OCI-LY1 (cell line): ENCODE measurements around the gene PSMG1.

Experiments
- H2AFZ ChIP-seq: fragments of 200-600 bp; sonication (generic), shearing (Covaris generic); 2 replicates; pipeline ENCODE4 v1.6.0; 2014; ENCODE audit warnings: antibody characterized with exemption, mild to moderate bottlenecking, low read length
- H3F3A ChIP-seq: fragments of 200-600 bp; sonication (generic), shearing (Covaris generic); 2 replicates; pipeline ENCODE4 v1.6.0; 2014; ENCODE audit warnings: mild to moderate bottlenecking, antibody characterized with exemption, low read length, moderate library complexity; ENCODE audit not compliant: insufficient read depth
- H3K27ac ChIP-seq: fragments of 200-600 bp; sonication (generic); 2 replicates; pipeline ENCODE4 v1.5.1; 2014; ENCODE audit warnings: low read length, mixed run types, mild to moderate bottlenecking, low read depth; ENCODE audit not compliant: poor library complexity, severe bottlenecking
- H3K27me3 ChIP-seq: fragments of 200-600 bp; sonication (generic); 2 replicates; pipeline ENCODE4 v1.6.0; 2014; ENCODE audit warnings: antibody characterized with exemption, mild to moderate bottlenecking, low read length, moderate library complexity; ENCODE audit not compliant: insufficient read depth
- H3K36me3 ChIP-seq: fragments of 200-600 bp; sonication (generic); 2 replicates; pipeline ENCODE4 v1.6.1; 2014; ENCODE audit warnings: mild to moderate bottlenecking, antibody characterized with exemption, low read length, moderate library complexity, mixed read lengths; ENCODE audit not compliant: insufficient read depth
- H3K4me1 ChIP-seq: fragments of 200-600 bp; sonication (generic); 2 replicates; pipeline ENCODE4 v1.5.1; 2014; ENCODE audit warnings: mild to moderate bottlenecking, low read length, moderate library complexity; ENCODE audit not compliant: insufficient read depth, severe bottlenecking
- H3K4me2 ChIP-seq: fragments of 200-600 bp; sonication (generic), shearing (Covaris generic); 2 replicates; pipeline ENCODE4 v1.6.1; 2014; ENCODE audit warnings: low read length
- H3K4me3 ChIP-seq: fragments of 200-600 bp; sonication (generic); 2 replicates; pipeline ENCODE4 v1.5.1; 2014; ENCODE audit warnings: low read length, low read depth, mild to moderate bottlenecking, mixed read lengths; ENCODE audit not compliant: poor library complexity, severe bottlenecking
- H3K79me2 ChIP-seq: fragments of 200-600 bp; shearing (Covaris generic); 2 replicates; pipeline ENCODE4 v1.6.1; 2016; ENCODE audit warnings: mixed run types, low read length, mixed read lengths; ENCODE audit not compliant: insufficient read depth
- H3K9ac ChIP-seq: fragments of 200-600 bp; sonication (generic), shearing (Covaris generic); 2 replicates; pipeline ENCODE4 v1.6.1; 2014; ENCODE audit warnings: mild to moderate bottlenecking, low read length, mixed read lengths
- H3K9me2 ChIP-seq: fragments of 200-600 bp; sonication (generic), shearing (Covaris generic); 2 replicates; pipeline ENCODE4 v1.6.1; 2014; ENCODE audit warnings: low read depth, mild to moderate bottlenecking, low read length, mixed read lengths
- H3K9me3 ChIP-seq: fragments of 200-600 bp; shearing (Covaris generic); 2 replicates; pipeline ENCODE4 v1.6.1; 2014; ENCODE audit warnings: low read length, mixed read lengths
- H4K20me1 ChIP-seq: fragments of 200-600 bp; sonication (generic), shearing (Covaris generic); 2 replicates; pipeline ENCODE4 v1.6.0; 2016; ENCODE audit warnings: mild to moderate bottlenecking, low read length; ENCODE audit not compliant: insufficient read depth
- EZH2 ChIP-seq: fragments of 200-600 bp; sonication (generic), shearing (Covaris generic); IDR thresholded peaks from 2 replicates; pipeline ENCODE4 v1.8.0; 2017; ENCODE audit warnings: borderline replicate concordance, mixed run types, mild to moderate bottlenecking, antibody characterized with exemption, low read length, moderate library complexity, mixed read lengths
- TF ChIP-seq, protein P1 (sequence below): fragments of 200-600 bp; sonication (generic), shearing (Covaris generic); IDR thresholded peaks from 2 replicates; pipeline ENCODE4 v1.5.1; 2017; ENCODE audit warnings: mild to moderate bottlenecking, antibody characterized with exemption, low read length, moderate library complexity, mixed read lengths

The PSMG1 gene, protein sequence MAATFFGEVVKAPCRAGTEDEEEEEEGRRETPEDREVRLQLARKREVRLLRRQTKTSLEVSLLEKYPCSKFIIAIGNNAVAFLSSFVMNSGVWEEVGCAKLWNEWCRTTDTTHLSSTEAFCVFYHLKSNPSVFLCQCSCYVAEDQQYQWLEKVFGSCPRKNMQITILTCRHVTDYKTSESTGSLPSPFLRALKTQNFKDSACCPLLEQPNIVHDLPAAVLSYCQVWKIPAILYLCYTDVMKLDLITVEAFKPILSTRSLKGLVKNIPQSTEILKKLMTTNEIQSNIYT

DNA sequence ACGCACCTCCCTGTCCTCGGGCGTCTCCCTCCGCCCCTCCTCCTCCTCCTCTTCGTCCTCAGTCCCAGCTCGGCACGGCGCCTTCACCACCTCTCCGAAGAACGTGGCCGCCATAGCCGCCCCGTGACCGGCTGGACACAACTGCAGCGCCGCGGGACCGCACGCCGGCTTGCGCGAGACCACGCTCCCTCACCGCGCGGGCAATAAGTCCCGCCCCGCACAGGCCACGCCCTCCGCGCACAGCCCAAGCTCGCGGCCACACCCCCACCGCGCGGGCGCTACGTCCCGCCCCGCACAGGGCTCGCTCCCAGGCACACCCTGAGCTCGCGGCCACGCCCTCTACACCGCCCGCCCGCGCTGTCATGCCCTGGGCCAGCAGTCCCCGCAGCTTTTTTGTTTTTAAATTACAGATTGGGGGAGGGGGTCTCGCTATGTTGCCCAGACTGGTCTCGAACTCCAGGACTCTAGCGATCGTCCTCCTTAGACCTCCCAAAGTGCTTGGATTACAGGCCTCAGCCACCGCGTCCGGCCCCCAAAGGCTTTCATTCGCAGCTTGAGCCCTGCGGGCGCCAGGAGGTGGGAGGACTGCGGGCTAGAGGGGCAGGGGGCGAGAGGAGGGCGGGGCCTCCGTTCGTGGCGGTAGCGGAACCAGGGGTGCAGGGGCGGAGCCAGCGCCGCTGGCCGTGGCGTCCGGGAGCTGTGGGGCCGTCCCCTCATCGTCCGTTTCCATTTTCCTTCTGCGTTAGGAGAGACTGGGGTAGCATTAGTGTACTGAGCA is at the start of gene PSMG1:
PSMG1 (minus strand) TSS at position 180 of the 778 bp plus-strand sequence; CDS start at position 114, 66 bp downstream.
- Histone ChIP-seq H4K20me1 (no peaks in the 10 kb centered on the region), H3K9me2 (no peaks in the 10 kb centered on the region), H3K4me1 (peaks cover 56% of the 10 kb centered on the region), H3K9ac (peak within 1 kb of the TSS; percentile 86), H3K79me2 (peaks cover 22% of the 10 kb centered on the region), H3K27me3 (no peaks in the 10 kb centered on the region), H3F3A (peaks cover 6% of the 10 kb centered on the region; the same call in 1 of the 2 replicates), H3K9me3 (no peaks in the 10 kb centered on the region), H3K4me2 (peak within 1 kb of the TSS; percentile 93), H3K27ac (peak within 1 kb of the TSS; percentile 76), H3K4me3 (peak within 1 kb of the TSS; percentile 87), H2AFZ (no peak within 1 kb of the TSS), H3K36me3 (peaks cover 20% of the 10 kb centered on the region)
- no peak for TF ChIP-seq EZH2
- TF ChIP-seq, protein P1, sequence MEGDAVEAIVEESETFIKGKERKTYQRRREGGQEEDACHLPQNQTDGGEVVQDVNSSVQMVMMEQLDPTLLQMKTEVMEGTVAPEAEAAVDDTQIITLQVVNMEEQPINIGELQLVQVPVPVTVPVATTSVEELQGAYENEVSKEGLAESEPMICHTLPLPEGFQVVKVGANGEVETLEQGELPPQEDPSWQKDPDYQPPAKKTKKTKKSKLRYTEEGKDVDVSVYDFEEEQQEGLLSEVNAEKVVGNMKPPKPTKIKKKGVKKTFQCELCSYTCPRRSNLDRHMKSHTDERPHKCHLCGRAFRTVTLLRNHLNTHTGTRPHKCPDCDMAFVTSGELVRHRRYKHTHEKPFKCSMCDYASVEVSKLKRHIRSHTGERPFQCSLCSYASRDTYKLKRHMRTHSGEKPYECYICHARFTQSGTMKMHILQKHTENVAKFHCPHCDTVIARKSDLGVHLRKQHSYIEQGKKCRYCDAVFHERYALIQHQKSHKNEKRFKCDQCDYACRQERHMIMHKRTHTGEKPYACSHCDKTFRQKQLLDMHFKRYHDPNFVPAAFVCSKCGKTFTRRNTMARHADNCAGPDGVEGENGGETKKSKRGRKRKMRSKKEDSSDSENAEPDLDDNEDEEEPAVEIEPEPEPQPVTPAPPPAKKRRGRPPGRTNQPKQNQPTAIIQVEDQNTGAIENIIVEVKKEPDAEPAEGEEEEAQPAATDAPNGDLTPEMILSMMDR: no peak

DNA sequence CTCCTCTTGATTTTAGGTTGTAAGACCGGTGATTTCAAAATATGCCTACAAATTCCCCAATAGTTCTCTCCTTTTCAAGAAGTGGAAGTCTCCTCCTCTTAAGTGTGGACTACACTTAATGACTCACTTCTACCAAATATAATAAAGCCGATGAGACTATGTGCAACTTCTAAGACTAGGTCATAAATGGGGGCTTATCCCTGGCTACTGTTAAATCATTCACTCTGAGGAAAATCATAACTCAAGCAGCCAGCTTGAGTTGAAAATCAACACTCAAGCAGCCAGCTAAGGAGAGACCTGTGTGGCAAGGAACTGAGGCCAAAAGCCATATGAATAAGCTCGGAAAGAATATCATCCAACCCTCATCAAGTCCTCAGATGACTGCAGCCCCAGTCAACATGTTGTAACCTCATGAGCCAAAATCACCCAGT is 49.6 kb upstream of the PSMG1 start:
- no peaks in the 10 kb centered on the region for H4K20me1 ChIP-seq
- H3F3A ChIP-seq: no peaks in the 10 kb centered on the region
- H3K4me3 ChIP-seq: no peak overlapping the region
- H3K9me3 ChIP-seq: no peaks in the 10 kb centered on the region
- TF ChIP-seq EZH2: no peak
- TF ChIP-seq, protein P1: no peak
- no peak overlapping the region for H3K9ac ChIP-seq
- peaks cover 96% of the 10 kb centered on the region for H3K36me3 ChIP-seq
- no peak overlapping the region for H3K4me2 ChIP-seq
- no peaks in the 10 kb centered on the region for H3K79me2 ChIP-seq
- no peaks in the 10 kb centered on the region for H3K27me3 ChIP-seq
- no peaks in the 10 kb centered on the region for H3K4me1 ChIP-seq
- H3K27ac ChIP-seq: no peak overlapping the region
- H2AFZ ChIP-seq: no peak overlapping the region
- H3K9me2 ChIP-seq: no peaks in the 10 kb centered on the region

DNA sequence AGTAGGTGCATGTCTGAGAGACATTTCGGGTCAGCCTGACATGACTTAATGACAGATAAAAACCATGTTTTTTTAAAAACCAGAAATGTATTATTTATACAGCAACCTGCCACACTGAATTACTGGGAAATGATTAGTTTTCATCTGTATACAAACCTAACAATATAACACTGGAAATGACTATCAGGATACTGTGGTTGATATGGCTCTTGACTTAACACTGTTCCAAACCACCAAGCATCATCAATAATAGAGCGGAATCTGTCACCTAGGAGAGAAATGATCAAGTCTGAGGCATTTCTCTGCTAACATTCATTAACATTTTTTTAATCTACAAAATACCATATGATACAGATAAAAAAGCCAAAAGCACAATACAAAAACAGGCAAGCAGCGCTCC is 41.7 kb upstream of the PSMG1 start:
- no peaks in the 10 kb centered on the region for H3K27me3 ChIP-seq
- H3K4me1 ChIP-seq: no peaks in the 10 kb centered on the region
- H3K27ac ChIP-seq: no peak overlapping the region
- H3K4me3 ChIP-seq: no peak overlapping the region
- no peaks in the 10 kb centered on the region for H4K20me1 ChIP-seq
- H3K79me2 ChIP-seq: no peaks in the 10 kb centered on the region
- H3K9me2 ChIP-seq: no peaks in the 10 kb centered on the region
- peaks cover 93% of the 10 kb centered on the region for H3K36me3 ChIP-seq
- no peaks in the 10 kb centered on the region for H3K9me3 ChIP-seq
- no peak overlapping the region for H2AFZ ChIP-seq
- TF ChIP-seq, protein P1: no peak
- no peak for TF ChIP-seq EZH2
- no peaks in the 10 kb centered on the region for H3F3A ChIP-seq
- H3K9ac ChIP-seq: no peak overlapping the region
- no peak overlapping the region for H3K4me2 ChIP-seq
